GM19023 (cell line): ENCODE measurements around the gene IL23A.
"Not testable (repeated sequence)": the region's sequence is repeated elsewhere in the genome, so short reads cannot be mapped to it uniquely, and the experiment has no call there.

ENCODE experiments used
- ATAC-seq: cut with Tn5 transposase; IDR thresholded peaks from one replicate; pipeline ENCODE4 v1.9.1; 2021; ENCODE audit warnings: mild to moderate bottlenecking, moderate library complexity; ENCODE audit not compliant: unreplicated experiment

The IL23A gene

GRCh38 chr12:56324206-56324605, 14.5 kb upstream of the IL23A start:
- ATAC-seq = no peak

- no peak for ATAC-seq
These were observed 12.6 kb upstream of the IL23A start for GRCh38 chr12:56326126-56326525.

- ATAC-seq = no peak
These were observed 12.2 kb upstream of the IL23A start for GRCh38 chr12:56326533-56326932.

- no peak for ATAC-seq
These were observed 7.7 kb upstream of the IL23A start for GRCh38 chr12:56330936-56331490.

GRCh38 chr12:56332512-56333196, 6.0 kb upstream of the IL23A start:
- ATAC-seq = no peak

- ATAC-seq = no peak
These were observed 5.4 kb upstream of the IL23A start for GRCh38 chr12:56333197-56333678.

GRCh38 chr12:56333679-56334489, 4.8 kb upstream of the IL23A start, which contains the start of gene PAN2:
PAN2 (minus strand) TSS chr12:56334000; CDS start chr12:56333094, 906 bp downstream.
- peak; percentile 95 for ATAC-seq

DNA sequence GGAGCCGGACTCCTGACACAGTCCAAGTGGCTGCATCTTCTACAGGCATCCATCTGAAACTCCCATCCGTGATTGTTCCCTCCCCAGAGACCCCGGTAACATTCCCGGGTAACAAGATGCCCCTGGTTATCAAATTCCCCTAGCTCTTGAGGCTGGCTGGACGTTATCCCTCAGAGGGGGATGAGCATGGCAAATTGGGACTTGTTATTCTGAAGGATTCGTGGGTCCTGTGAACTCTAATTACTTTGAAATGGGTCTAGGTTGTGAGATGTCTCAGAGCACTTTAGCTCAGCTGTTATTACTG, 4.2 kb upstream of the IL23A start:
- no peak for ATAC-seq

DNA sequence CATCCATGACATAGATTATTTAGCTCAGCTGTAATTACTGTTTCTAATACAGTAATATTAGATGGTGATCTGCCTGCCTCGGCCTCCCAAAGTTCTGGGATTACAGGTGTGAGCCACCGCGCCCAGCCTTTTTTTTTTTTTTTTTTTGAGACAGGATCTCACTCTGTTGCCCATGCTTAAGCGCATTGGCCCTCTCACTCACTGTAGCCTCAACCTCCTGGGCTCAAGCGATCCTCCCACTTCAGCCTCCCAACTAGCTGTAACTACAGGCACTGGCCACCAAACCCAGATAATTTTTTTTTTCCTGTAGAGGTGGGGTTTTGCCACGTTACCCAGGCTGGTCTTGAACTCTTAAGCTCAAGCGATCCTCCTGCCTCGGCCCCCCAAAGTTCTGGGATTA, 3.2 kb upstream of the IL23A start:
- ATAC-seq = not testable (repeated sequence)

DNA sequence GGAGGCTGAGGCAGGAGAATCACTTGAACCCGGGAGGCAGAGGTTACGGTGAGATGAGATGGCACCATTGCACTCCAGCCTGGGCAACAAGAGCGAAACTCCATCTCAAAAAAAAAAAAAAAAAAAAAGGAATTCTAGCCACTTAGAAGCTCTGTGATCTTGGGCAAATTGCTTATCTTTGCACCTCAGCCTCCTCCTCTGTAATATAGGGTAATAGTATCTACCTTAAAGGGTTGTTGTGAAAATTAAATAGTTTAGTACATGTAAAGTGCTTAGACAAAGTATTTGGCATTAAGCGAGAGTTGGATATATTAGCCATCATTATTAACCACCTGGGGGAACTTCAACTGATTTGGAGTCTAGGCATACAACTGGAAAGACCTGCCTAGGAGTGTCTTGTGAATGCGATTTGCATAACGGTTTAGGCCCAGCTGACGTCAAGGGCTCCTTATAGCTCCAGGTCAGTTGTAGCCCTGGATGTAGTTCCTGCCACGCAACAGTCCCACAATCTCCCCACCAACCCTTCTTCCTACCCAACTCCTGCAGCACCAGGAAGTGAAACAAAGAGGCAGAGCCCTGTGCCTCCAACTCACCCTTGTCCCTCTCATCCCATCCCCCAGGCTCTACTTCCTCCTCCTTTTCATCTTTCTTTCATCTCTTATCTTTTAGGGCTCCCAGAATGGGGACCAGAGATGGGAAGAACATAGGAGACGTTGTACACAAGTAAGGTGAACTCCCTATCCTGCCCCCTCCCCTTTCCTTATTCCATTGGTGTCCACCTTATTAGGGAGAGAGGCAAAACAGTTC, 2.1 kb upstream of the IL23A start:
- no peak for ATAC-seq

- ATAC-seq = no peak
These were observed 882 bp upstream of the IL23A start for GRCh38 chr12:56337753-56338251.

DNA sequence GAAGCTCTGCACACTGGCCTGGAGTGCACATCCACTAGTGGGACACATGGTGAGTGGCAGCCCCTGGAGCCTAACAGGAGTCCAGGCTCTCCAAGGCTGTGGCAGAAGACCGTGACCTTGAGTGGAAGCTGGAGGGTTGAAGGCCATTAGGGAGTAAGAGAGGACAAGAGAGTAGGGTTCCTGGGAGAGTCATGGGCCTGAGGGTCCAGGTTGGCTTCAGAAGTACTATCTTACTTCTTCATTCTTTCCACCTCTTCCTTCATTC, 406 bp downstream of the IL23A start:
- ATAC-seq = no peak

DNA sequence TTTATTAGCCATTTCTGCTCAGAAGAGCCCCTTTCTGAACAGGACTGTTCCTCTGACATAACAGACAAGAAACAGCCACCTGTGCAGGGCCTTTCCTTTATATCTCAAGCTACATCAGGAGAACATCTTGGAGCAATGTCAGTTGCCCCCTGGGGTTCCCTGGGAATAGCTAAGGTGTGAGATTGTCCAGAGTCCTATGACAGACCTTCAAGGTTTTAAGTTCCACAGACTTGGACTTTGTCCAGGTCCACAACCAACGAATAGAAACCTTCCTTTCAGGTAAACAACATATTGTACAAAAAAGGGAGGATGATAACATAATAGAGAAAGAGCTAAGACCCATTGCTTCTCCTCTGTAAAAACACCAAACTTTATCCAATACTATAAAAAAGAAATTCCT, 2.9 kb downstream of the IL23A start:
- no peak for ATAC-seq

GRCh38 chr12:56342290-56342689, 3.6 kb downstream of the IL23A start:
- ATAC-seq = not testable (repeated sequence)

DNA sequence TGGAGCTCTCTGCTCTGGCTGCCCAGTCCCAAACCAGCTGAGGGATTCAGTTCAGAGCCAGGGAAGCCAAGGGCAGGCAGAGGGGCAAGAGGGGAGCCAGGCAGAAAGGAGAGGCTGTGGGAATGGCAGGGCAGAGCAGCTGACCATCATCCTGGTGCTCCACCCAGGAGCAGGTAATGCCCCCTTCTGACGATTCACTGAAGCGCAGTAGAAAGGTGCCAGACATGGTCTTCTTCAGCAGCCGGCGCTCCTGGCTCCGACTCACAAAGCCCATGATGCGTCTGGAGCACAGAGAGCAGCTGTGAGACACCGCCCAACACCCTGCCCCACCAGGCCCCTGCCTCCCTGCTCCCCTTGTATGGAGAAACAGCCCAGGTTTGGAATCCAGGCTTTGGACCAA, 8.0 kb downstream of the IL23A start:
- ATAC-seq = no peak

DNA sequence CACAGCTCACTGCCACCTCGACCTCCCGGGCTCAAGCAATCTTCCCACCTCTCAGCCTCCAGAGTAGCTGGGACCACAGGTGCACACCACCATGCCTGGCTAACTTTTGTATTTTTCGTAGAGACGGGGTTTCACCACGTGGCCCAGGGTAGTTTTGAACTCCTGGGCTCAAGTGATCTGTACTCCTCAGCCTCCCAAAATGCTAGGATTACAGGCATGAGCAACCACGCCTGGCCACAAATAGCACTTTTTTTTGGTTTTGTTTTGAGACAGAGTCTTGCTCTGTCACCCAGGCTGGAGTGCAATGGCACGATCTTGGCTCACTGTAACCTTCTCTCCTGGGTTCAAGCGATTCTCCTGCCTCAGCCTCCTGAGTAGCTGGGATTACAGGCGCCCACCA, 8.6 kb downstream of the IL23A start:
- not testable (repeated sequence) for ATAC-seq

DNA sequence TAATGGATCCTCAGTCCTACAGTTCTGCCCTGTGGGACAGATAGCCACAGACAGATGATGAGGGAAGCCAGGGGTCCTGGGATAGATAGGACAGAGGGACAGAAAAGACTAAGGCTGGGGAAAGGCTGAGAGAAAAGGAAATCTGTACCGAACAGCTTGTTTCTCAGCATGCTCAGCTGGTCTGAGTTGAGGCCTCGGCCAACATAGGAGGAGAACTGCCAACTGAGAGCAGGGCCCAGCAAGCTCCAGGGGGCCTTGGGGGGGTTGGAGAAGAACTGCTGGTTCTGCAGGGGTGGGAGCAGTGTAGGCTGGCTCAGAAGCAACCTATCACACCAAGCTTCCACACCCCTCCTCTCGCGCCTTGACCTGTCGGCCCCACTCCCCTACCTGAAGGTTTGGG, 10.1 kb downstream of the IL23A start:
- ATAC-seq = no peak

DNA sequence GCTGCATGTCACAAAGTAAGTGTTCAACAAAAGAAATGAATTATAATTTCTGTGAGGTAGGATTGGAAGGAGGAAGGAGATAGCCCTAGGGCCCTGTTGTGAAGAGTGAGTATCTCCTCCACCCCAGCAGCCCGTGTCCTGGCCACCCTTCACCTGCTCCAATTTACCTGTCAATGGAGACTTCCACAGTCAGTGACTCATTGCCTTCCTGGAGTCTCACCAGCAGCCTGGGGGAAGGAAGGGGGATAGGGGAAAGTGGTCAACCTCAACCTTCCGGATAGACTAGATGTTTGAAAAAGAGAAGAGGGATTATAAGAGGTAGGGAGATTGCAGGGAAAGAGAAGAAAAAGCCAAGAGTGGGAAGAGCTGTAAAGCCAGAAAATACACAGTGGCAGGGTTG, 12.0 kb downstream of the IL23A start:
- ATAC-seq = no peak

DNA sequence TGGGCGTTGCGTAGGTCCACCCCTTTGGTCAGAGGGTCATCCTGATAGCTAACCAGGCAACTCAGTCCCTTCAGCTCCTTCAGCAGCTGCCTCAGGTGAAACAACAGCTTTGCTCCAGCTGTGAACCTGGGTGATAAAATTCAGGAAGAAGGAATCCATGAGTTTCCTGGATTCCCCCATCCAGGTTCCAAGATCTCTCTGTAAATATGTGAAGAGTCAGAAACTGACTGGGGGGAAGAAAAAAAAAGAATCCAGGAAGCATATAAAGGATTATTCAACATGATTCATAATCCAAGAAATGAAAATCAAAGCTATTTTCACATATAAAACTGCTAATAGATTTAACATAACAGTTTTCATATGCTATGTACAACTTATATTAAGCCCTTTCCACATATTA, 12.6 kb downstream of the IL23A start:
- no peak for ATAC-seq

DNA sequence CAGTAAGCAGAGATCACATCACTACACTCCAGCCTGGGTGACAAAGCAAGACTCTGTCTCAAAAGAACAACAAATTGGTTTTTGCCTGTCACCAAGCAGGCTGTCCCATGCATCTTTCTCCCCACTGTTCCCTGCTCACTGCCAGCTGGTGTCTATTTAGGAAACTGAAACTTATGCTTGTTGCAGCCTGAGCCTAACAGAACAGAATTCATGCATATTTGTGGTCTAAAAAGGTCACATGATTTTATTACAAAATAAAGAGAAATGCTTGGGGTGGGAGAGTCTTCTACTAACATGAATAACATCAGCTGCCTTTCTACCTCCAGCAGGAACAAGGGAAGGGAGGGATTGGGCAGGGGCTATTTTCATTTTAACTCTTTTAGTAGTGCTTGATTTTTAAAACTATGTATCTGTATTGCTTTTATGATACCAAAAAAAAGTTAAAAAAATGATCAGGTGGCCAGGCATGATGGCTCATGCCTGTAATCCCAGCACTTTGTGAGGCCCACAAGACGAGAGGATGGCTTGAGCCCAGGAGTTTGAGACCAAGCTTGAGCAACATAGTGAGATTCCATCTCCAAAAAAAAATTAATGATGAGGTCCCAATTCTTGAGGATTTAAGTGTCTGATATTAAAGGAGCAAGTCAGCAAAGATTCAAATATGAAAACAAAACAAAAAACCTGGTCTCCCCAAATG, 20.3 kb downstream of the IL23A start:
- no peak for ATAC-seq
